Left ventricle myocardium superior (tissue), 1 donor: ENCODE measurements around the gene CFAP210. TPM values are rescaled to one million over a fixed set of nuclear protein-coding genes. Genes with fewer than 3 reads are reported as not detected.
"Not testable (repeated sequence)": the region's sequence is repeated elsewhere in the genome, so short reads cannot be mapped to it uniquely, and the experiment has no call there.

Experiments used
- ATAC-seq: fragments of 200-7000 bp; cut with Tn5 transposase; one replicate; pipeline ENCODE4 v1.9.1; 2020; ENCODE audit warnings: mild to moderate bottlenecking, moderate library complexity
- DNase-seq: peaks from one replicate; pipeline ENCODE4 v3.0.0-alpha.2; 2020
- intact Hi-C: fragments of 100-400 bp; cut with micrococcal nuclease; formaldehyde crosslinking; loops from one replicate; pipeline ENCODE4 v1.11.0; 2022
- total RNA-seq: library from RNA; stranded (reverse); fragmentation: NEBNext Ultra II Directional; extraction: Animal tissue kit (Norgen Biotek cat#: 25700); gene quantifications from one replicate; pipeline ENCODE4 v1.2.1, GENCODE V29; 2021
- donor health status: DM: no; HTN: yes; CAD: no; lungs with severe emphysema.

Gene CFAP210
- total RNA-seq, 1 donor from 2014 or later: not detected

- DNase-seq (no peak), ATAC-seq (peak; percentile 46)
- intact Hi-C loops: no loop called here
Observed at GRCh38 chr2:169715379-169716237, 21.4 kb upstream of the CFAP210 start.

GRCh38 chr2:169714699-169715098 lies 20.5 kb upstream of the CFAP210 start:
- ATAC-seq (no peak), DNase-seq (no peak)
- intact Hi-C loops: no loop called here

- intact Hi-C loops: no loop called here
- DNase-seq: no peak
- peak; percentile 33 for ATAC-seq
Observed at GRCh38 chr2:169713331-169713730, 19.1 kb upstream of the CFAP210 start.

- ATAC-seq (no peak), DNase-seq (no peak)
- intact Hi-C loops: no loop called here
Observed at GRCh38 chr2:169712791-169713227, 18.6 kb upstream of the CFAP210 start.

- DNase-seq (no peak), ATAC-seq (no peak)
- intact Hi-C loops: no loop called here
Observed at GRCh38 chr2:169711751-169712509, 17.7 kb upstream of the CFAP210 start.

- intact Hi-C loops: no loop called here
- DNase-seq (no peak), ATAC-seq (no peak)
Observed at GRCh38 chr2:169709981-169710380, 15.8 kb upstream of the CFAP210 start.

DNA sequence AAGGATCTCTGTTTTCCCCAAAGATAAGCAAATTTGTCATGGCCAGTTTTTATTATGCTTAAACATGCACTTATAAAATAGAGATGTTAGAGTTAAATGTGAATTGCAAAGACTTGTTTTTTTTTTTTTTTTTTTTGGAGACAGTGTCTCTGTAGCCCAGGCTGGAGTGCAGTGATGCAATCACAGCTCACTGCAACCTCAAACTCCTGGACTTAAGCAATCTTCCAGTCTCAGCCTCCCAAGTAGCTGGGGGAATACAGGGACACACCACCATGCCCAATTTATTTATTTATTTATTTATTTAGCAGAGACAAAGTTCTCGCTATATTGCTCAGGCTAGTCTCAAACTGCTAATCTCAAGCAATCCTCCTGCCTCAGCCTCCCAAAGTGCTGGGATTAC lies 15.1 kb upstream of the CFAP210 start:
- intact Hi-C loops: no loop called here
- DNase-seq: no peak
- ATAC-seq: peak; percentile 33

GRCh38 chr2:169707626-169708025 lies 13.4 kb upstream of the CFAP210 start:
- ATAC-seq: no peak
- intact Hi-C loops: no loop called here
- no peak for DNase-seq

DNA sequence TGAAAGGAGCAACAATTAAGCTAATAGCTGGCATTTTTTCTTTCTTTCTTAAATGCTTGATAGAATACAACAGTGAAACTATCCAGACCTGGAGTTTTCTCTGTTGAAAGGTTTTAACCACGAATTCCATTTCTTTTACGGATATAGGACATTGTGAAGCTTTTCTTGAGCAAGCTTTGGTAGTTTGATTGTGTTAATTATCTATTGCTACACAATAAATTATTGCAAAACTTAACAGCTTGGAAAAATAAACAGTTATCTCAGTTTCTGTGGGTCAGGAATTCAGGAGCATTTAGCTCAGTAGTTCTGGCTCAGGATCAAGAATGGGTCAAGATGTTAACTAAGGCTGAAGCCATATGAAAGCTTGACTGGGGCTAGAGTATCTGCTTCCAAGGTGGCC lies 11.7 kb upstream of the CFAP210 start:
- intact Hi-C loops: no loop called here
- ATAC-seq: peak; percentile 61
- DNase-seq: no peak

DNA sequence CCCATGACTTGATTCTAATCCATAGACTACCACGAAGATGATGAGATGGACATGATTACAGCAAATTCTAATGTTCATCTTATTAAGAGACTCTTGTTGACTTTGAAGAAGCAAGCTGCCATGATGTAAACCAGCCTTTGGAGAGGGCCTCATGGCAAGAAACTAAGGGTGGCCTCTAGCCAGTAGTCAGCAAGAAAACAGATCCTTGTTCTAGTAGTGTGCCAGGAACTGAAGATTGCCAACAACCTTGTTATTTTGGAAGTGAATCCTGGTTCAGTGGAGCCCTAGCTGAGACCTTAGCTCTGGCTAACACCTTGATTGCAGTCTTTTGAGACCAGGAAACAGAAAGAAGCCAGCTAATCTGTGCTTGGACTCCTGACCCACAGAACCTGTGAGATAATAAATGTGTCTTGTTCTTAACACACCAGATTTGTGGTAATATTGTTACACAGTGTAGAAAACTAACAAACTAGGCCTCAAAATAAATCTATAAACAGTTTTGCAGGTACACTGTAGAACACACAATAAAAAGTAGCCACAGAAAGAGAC lies 10.0 kb upstream of the CFAP210 start:
- ATAC-seq (peak; percentile 38), DNase-seq (no peak)
- intact Hi-C loops: no loop called here

- no peak for DNase-seq
- peak; percentile 76 for ATAC-seq
- intact Hi-C loops: no loop called here
Observed at GRCh38 chr2:169702996-169703395, 8.8 kb upstream of the CFAP210 start.

- ATAC-seq, intact Hi-C loops, DNase-seq: not testable (repeated sequence)
Observed at GRCh38 chr2:169699173-169699572, 5.0 kb upstream of the CFAP210 start.

- intact Hi-C loops: no loop called here
- DNase-seq: no peak
- ATAC-seq: no peak
Observed at GRCh38 chr2:169696381-169696780, 2.2 kb upstream of the CFAP210 start.

DNA sequence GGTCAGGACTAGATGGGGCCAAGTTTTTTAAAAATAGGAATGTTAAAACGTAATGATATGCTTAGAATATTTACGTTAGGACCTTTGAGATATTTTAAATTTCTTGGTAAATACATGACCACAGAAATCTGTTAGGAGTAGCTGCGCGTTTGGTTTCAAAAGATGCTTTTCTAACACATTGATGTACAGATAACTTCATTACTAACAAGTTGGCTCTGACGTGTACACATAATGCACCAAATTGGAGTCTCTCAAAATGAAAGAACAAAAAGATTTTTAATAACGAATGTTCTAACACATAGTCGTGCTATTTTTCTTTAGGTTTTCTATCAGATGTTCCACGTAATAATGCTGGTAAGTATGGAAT lies 672 bp upstream of the CFAP210 start:
- DNase-seq (no peak), ATAC-seq (no peak)
- intact Hi-C loops: no loop called here

DNA sequence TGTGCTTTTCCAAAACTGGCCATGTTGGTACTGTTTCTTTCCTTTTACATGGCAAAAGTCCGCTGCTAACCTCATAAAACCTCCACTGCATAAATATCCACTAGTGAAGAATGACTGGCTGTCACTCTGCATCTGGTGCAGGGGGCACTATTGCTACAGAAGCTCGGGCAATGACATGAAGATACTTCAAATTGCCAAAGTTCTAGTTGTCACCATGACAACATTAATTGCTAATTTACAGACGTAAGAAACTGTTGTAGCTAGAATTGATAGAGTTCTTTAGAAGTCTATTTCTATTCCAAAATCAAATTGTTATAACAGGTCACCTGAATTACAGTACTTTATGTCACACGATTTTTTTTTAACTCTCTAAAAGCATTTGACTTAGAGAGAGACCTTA lies 845 bp downstream of the CFAP210 start:
- ATAC-seq: no peak
- intact Hi-C loops: no loop called here
- no peak for DNase-seq

DNA sequence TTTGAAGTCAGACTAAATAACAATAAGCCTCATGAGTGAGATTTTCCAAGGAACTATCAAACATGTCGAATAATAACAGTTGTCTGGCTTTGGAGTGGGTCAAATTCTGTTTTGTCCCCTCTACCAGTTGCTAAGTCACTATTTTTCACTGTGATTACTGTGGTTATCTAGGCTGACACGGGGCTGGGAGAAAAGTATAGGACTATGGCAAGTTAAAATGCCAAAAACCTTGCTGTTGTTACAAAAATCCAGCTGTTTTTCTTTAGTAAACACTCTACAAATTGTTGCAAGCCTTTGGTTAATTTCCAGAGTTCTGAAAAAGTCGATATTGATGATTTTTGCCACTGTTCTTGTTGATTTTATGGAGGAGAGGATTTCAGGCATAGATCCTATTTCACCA lies 1.5 kb downstream of the CFAP210 start:
- DNase-seq (no peak), ATAC-seq (no peak)
- intact Hi-C loops: no loop called here

DNA sequence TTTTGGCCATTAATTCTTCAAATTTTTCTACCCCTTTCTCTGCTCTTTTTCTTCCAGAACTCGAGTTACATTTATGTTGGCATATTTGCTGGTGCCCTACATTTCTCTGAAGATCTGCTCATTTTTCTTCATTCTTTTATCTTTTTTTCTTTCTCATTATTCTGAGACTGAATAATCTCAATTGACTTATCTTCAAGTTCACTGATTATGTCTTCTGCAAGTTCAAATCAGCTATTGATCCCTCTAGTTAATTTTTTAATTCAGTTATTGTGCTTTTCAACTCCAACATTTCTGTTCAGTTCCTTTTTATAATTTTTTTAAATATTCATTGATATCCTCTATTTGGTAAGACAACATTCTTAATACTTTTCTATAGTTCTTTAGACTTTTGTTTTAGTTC lies 3.2 kb downstream of the CFAP210 start:
- no peak for ATAC-seq
- no peak for DNase-seq
- intact Hi-C loops: no loop called here

DNA sequence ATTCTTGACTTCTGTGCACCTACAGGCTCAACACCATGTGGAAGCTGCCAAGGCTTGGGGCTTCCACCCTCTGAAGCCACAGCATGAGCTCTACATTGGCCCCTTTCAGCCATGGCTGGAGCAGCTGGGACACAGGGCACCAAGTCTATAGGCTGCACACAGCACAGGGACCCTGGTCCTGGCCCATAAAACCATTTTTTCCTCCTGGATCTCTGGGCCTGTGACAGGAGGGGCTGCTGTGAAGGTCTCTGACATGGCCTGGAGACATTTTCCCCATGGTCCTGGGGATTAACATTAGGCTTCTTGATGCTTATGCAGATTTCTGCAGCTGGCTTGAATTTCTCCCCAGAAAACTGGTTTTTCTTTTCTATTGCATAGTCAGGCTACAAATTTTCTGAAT lies 6.3 kb downstream of the CFAP210 start:
- ATAC-seq, DNase-seq, intact Hi-C loops: not testable (repeated sequence)

DNA sequence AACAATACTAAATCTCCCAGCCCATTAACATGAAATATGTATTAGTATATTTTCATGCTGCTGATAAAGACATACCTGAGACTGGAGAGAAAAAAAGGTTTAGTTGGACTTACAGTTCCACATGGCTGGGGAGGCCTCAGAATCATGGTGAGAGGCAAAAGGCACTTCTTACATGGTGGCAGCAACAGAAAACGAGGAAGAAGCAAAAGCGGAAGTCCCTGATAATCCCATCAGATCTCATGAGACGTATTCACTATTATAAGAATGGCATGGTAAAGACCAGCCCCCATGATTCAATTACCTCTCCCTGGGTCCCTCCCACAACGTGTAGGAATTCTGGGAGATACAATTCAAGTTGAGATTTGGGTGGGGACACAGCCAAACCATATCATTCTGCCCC lies 7.4 kb downstream of the CFAP210 start:
- ATAC-seq, intact Hi-C loops, DNase-seq: not testable (repeated sequence)

DNA sequence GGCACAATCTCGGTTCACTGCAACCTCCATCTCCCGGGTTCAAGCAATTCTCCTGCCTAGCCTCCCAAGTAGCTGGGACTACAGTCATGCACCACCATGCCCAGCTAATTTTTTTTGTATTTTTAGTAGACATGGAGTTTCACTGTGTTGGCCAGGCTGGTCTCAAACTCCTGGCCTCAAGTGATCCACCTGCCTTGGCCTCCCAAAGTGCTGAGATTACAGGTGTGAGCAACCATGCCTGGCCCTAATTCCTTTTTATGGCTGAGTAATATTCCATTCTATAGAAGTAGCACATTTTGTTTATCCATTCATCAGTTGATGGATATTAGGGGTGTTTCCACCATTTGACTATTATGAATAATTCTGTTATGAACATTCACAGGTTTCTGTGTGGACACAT lies 9.5 kb downstream of the CFAP210 start:
- DNase-seq, intact Hi-C loops, ATAC-seq: not testable (repeated sequence)
